GM18517 (cell line): ENCODE results near the gene SALL4.
"Not testable (repeated sequence)": the region's sequence is repeated elsewhere in the genome, so short reads cannot be mapped to it uniquely, and the experiment has no call there.

Source experiments
- ATAC-seq: cut with Tn5 transposase; IDR thresholded peaks from one replicate; pipeline ENCODE4 v1.9.1; 2021; ENCODE audit warnings: mild to moderate bottlenecking, moderate library complexity; ENCODE audit not compliant: unreplicated experiment

SALL4 gene

DNA sequence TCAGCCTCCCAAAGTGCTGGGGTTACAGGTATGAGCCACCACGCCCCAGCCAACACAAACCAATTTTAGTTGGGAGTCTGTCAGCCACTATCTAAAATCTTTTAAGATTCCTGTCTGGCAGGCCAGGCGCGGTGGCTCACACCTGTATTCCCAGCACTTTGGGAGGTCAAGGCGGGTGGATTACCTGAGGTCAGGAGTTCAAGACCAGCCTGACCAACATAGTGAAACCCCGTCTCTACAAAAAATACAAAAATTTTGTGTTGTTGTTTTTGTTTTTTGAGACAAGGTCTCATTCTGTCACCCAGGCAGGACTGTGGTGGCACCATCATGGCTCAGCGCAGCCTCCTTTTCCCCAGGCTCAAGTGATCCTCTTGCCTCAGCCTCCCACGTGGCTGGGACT is 62.0 kb downstream of the SALL4 start:
- not testable (repeated sequence) for ATAC-seq

DNA sequence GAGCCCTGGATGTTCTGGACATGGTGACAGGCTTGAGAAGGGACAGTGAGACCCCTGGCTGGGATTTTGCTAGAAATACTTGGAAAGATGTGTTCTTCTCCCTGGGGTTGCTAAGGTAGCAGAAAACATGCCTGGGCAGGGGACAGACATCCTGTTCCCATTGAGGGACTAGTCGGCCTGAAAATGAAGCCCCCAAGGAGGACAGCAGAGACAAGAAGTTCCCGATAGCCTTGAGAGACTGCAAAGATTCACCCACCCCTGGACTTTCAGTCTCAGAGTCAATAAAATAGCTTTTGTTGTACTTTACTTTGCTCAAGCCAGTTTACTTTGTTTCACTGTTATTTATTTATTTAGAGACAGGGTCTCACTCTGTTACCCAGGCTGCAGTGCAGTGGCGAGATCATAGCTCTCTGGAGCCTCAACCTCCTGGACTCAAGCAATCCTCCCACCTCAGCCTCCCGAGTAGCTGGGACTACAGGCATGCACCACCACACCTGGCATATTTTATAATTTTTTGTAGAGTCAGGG is 62.5 kb downstream of the SALL4 start:
- no peak for ATAC-seq

DNA sequence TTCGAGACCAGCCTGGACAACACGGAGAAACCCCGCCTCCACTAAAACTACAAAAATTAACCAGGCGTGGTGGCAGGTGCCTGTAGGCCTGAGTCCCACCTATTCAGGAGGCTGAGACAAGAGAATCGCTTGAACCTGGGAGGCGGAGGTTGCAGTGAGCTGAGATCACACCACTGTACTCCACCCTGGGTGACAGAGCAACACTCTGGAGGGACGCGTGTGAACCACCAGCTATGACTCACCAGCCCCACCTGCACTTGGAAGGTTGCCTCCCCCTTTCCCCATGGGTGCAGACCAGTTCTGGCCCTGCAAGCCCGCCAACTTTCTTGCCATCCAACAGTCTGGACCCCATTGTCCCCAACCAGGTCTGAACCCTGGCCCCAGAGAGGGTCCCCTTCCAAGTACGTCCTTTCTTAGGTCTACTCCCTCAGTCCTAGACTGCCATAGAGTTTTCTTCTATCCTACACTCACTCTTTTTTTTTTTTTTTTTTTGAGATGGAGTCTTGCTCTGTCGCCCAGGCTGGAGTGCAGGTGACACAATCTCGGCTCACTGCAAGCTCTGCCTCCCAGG is 63.4 kb downstream of the SALL4 start:
- no peak for ATAC-seq

DNA sequence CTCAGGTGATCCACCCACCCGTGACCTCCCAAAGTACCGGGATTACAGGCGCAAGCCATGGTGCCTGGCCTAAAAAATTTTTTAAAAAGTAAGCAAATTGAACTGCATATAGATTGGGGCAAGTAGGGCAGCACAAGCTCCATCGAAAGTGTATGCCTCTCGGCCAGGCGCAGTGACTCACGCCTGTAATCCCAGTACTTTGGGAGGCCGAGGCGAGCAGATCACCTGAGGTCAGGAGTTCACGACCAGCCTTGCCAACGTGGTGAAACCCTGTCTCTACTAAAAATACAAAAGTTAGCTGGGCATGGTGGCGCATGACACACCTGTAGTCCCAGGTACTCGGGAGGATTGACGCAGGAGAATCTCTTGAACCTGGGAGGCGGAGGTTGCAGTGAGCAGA is 64.1 kb downstream of the SALL4 start:
- ATAC-seq = not testable (repeated sequence)

DNA sequence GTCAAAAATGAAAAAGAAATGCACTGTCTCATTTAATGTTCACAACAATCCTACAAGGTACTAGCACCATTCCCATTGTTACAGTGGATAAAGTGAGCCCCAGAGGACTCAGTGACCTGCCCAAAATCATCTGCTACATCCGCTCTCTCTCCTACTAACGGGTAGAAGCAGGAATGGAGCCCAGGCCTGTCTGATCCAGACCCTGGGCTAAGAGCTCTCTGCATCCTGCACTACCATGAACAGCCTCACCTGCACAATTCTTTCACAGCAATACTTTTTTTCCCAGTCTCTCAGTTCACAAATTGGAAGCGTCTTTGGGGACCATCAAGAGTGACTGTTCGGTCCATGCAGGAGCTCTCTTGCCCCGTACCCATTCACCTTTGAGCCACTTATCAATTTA is 65.4 kb downstream of the SALL4 start:
- no peak for ATAC-seq

DNA sequence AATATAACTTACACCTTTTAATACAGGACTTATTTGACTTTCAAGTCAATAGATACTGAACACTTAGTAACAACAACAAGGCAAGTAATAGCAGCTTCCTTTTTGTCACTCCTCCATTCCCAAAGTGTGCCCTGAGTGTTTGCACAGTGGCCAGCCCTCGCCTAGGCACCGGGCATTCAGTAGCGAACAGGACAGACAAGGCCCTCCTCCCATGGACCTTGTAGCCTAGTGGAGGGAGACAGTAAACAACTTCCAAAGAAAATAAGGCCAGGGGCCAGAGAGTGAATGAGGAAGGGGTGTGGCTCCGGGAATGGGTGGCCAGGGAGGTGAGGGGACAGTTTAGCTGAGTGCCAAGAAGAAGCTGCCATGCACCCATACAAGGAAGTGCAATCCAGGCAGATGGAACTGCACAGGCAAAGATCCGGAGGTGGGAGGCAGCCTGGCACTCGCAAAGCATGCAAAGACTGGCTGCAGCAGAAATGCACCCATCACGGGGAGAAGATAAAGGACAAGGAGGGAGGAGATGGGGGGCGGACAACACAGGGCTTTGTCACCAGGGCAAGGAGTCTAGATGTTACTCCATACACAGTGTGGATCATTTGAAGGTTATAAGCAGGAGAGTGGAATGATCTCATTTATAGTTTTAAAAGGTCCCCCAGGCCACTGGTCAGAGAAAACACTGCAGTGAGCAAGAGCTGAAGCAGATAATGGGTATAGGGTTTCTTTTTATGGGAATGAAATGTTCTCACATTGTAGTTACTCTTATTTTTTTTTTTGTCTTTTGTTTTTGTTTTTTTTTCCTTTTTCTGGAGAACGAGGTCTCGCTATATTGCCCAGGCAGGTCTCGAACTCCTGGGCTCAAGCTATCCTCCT is 66.4 kb downstream of the SALL4 start:
- ATAC-seq = no peak

DNA sequence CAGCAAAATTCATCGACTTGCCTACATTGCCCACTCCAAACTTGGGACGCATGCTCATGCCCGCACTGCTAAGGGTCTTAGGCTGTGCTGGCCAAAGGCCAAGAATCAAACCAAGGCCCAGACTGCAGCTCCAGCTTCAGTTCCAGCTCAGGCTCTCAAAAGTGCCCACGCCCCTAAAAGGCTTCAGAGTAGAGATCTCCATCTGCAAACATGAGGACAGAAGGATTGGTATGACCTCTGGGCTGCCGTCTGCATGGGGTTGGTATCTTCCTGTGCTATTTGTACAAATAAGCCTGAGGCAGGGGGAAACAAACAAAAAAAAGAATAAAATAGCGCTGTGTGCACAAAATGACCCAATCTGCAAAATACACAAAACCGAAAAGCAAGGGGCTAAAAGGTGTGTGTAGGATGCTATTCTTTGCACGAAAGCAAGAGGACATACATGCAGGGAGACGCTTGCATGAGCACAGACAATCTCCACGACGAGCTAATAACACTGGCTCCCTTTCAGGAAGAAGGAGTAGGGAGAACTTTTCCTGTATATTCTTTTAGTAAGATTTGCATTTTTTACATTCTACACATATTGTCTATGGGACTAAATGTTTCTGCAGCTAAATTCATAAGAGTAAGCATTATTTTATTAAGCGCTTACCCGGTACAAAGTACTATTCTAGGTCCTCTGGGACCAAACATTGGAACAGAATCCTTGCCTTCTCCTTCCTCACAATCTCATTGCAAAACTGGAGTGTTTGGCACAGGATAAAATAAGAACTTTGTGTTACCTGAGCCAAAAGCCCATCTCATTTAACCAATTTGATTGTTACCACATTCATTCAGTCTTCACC is 67.2 kb downstream of the SALL4 start:
- no peak for ATAC-seq

DNA sequence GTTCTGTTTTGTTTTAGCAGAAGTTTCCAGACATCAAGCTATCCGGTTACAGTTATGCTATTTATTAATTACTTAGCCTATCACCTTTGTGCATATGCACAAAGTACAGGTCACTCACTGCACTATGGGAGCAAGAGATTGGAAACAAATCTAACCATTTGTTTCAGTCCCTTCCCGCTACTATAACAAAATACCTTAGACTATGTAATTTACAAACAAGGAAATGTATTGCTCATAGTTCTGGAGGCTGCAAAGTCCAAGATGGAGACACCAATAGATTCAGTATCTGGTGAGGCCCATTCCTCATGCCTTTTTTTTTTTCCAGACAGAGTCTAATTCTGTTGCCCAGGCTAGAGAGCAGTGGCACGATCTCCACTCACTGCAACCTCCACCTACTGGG is 69.3 kb downstream of the SALL4 start:
- no peak for ATAC-seq
